ENCODE results near the gene NCOA7.
"Not testable (repeated sequence)": the region's sequence is repeated elsewhere in the genome, so short reads cannot be mapped to it uniquely, and the experiment has no call there.

The NCOA7 gene

GRCh38 chr6:125882243-125882642 lies 91.5 kb downstream of the NCOA7 start:
- DNase-seq, result no peak

GRCh38 chr6:125884634-125885371 lies 94.0 kb downstream of the NCOA7 start:
- DNase-seq, result no peak

GRCh38 chr6:125886021-125886420 lies 95.3 kb downstream of the NCOA7 start:
- DNase-seq, result no peak

- DNase-seq, result no peak
These were observed 96.2 kb downstream of the NCOA7 start for GRCh38 chr6:125886914-125887313.

- DNase-seq, result no peak
These were observed 96.6 kb downstream of the NCOA7 start for GRCh38 chr6:125887372-125887771.

GRCh38 chr6:125888989-125889656 lies 98.4 kb downstream of the NCOA7 start:
- peak; percentile 6 to 51 for DNase-seq

- no peak for DNase-seq
These were observed 109.0 kb downstream of the NCOA7 start for GRCh38 chr6:125899726-125900182.

- DNase-seq, result peak; percentile 11 to 33
These were observed 114.1 kb downstream of the NCOA7 start for GRCh38 chr6:125904871-125905270.

- DNase-seq, result peak; percentile 45 to 52
These were observed 115.6 kb downstream of the NCOA7 start for GRCh38 chr6:125906158-125906998.

- DNase-seq, result no peak
These were observed 119.8 kb downstream of the NCOA7 start for GRCh38 chr6:125910527-125910926.

- DNase-seq, result not testable (repeated sequence)
These were observed 120.3 kb downstream of the NCOA7 start for GRCh38 chr6:125911051-125911451.

GRCh38 chr6:125912430-125912829 lies 121.7 kb downstream of the NCOA7 start:
- not testable (repeated sequence) for DNase-seq

- DNase-seq, result no peak
These were observed 122.4 kb downstream of the NCOA7 start for GRCh38 chr6:125913145-125913544.

- no peak for DNase-seq
These were observed 123.1 kb downstream of the NCOA7 start for GRCh38 chr6:125913864-125914351.

GRCh38 chr6:125918230-125918629 lies 127.5 kb downstream of the NCOA7 start:
- DNase-seq, result no peak

- DNase-seq, result peak; percentile 56 to 78
These were observed 128.2 kb downstream of the NCOA7 start for GRCh38 chr6:125918681-125919566.

- no peak for DNase-seq
These were observed 128.9 kb downstream of the NCOA7 start for GRCh38 chr6:125919618-125920017.

GRCh38 chr6:125922322-125922860 lies 131.6 kb downstream of the NCOA7 start:
- no peak for DNase-seq

- no peak for DNase-seq
These were observed 132.7 kb downstream of the NCOA7 start for GRCh38 chr6:125923366-125923877.

- no peak for DNase-seq
These were observed 133.4 kb downstream of the NCOA7 start for GRCh38 chr6:125924169-125924568.

GRCh38 chr6:125924697-125925358 lies 134.1 kb downstream of the NCOA7 start:
- no peak for DNase-seq
